NCI-H510A (cell line): ENCODE measurements around the gene GOLGA3.
"Not testable (repeated sequence)": the region's sequence is repeated elsewhere in the genome, so short reads cannot be mapped to it uniquely, and the experiment has no call there.

Source experiments
- DNase-seq: peaks from one replicate; lab custom pipeline; 2025; lab: John Stamatoyannopoulos, UW

Gene GOLGA3

GRCh38 chr12:132847363-132848356 is 19.0 kb upstream of the GOLGA3 start:
- DNase-seq, result no peak

- not testable (repeated sequence) for DNase-seq
Measured at GRCh38 chr12:132844681-132845080, 16.0 kb upstream of the GOLGA3 start.

GRCh38 chr12:132842449-132843045 is 13.9 kb upstream of the GOLGA3 start:
- no peak for DNase-seq

DNA sequence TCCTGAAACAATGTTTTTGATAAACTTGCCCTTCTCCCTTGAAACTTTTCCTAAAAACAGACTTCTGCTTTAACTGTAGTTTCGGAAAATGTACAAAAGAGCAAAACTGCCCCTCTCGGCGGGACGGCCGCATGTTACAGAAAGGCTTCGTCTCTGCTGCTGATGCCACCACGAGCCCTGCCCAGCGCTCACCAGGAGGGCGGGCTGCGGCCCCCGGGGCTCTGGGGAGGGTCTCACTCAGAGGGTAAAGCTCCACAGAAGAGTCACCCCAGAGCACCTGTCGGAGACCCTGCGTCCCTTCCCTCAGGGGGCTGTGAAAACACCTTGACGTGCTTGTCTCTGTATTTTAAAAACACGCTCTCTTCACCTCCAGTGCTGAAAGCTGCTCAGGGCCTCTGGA is 12.5 kb upstream of the GOLGA3 start:
- no peak for DNase-seq

GRCh38 chr12:132840536-132840935 is 11.9 kb upstream of the GOLGA3 start:
- DNase-seq, result no peak

- no peak for DNase-seq
Measured at GRCh38 chr12:132839558-132840235, 11.0 kb upstream of the GOLGA3 start.

GRCh38 chr12:132838410-132839080 is 9.9 kb upstream of the GOLGA3 start:
- DNase-seq, result no peak

GRCh38 chr12:132837693-132838409 is 9.2 kb upstream of the GOLGA3 start:
- DNase-seq, result no peak

DNA sequence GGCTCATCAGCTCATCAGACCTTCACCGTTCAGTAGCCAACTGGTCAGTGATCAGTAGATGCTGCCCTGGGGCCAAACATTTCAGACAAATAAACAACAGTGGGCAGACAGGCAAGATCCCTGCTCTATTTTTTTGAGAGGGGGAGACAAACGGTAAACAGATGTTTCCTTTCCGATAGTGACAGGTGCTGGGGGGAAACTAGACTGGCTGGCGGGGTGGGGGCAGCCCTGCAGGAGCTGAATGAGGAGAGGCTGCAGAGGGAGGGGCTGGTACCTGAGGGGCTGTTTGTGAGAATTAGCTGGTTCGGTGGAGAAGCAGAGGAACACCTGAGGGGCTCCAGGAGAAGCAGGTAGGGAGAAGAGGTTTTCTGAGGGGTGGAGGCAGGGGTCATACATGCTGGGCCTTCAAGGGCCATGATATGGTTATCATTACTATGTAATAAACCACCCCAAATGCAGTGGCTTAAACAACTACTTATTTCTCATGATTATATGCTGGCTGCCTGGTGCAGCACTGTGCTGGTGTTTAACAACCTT is 8.2 kb upstream of the GOLGA3 start:
- DNase-seq, result no peak

DNA sequence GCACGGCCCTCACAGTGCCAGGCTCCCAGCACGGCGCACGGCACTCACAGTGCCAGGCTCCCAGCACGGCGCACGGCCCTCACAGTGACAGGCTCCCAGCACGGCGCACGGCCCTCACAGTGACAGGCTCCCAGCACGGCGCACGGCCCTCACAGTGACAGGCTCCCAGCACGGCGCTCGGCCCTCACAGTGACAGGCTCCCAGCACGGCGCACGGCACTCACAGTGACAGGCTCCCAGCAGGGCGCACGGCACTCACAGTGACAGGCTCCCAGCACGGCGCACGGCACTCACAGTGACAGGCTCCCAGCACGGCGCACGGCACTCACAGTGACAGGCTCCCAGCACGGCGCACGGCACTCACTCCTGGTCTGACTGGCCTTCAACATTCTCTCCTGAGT is 7.6 kb upstream of the GOLGA3 start:
- DNase-seq, result not testable (repeated sequence)

DNA sequence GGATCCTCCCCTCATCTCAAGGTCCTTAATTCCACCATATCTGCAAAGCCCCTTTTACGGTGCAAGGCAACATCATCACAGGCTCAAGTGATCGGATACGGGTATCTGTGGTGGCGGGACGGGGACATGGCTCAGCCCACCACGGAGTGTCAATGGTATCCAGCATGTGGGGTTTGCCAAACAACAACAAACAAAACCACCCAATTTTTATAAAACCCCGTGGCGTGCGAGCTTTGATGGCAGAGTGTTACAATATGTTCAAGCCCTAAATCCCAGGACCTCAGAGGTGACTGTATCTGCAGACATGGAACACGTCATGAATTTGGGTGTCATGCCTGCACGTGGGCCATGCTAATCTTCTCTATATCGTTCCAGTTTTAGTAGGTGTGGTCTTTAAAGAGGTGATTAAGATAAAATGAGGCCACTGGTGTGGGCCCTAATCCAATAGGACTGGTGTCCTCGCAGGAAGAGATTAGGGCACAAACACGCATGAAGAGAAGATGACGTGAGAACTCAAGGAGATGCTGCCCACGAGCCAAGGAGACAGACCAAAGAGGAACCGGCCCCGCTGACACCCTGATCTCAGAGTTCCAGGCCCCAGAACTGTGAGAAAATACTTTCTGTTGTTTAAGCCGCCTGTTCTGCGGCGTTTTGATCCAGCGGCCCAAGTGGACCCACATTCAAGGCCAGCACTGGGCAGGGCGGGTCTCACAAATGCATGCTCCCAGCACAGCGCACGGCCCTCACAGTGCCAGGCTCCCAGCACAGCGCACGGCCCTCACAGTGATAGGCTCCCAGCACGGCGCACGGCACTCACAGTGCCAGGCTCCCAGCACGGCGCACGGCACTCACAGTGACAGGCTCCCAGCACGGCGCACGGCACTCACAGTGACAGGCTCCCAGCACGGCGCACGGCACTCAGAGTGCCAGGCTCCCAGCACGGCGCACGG is 6.7 kb upstream of the GOLGA3 start:
- DNase-seq, result no peak

- no peak for DNase-seq
Measured at GRCh38 chr12:132834181-132834711, 5.6 kb upstream of the GOLGA3 start.

DNA sequence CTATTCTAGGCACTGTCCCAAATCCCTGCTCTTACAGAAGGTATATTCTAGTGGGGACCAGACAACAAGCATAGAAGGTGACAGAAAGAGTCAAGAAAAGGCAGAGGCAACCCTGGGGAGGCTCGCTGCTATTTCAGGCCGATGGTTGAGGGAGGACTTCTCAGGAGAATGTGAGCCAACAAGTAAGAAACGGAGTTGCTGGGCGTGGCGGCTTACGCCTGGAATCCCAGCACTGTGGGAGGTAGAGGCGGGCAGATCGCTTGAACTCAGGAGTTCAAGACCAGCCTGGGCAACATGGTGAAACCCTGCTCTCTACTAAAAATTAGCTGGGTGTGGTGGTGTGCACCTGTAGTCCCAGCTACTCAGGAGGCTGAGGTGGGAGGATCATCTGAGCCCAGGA is 4.7 kb upstream of the GOLGA3 start:
- no peak for DNase-seq

DNA sequence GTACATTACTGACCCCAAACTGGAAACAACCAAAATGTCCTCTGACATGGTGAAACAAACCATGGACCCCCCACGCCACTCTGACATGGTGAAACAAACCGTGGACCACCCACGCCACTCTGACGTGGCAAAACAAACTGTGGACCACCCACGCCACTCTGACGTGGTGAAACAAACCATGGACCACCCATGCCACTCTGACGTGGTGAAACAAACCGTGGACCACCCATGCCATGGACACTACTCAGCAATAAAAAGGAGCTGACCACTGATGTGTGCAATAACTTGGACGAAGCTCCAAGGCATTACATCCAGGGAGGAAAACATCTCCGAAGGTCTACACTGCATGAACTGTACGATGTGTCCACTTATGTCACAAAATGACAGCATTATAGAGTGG is 3.1 kb upstream of the GOLGA3 start:
- DNase-seq, result no peak

GRCh38 chr12:132827763-132828703 is 636 bp downstream of the GOLGA3 start:
- DNase-seq, result no peak

DNA sequence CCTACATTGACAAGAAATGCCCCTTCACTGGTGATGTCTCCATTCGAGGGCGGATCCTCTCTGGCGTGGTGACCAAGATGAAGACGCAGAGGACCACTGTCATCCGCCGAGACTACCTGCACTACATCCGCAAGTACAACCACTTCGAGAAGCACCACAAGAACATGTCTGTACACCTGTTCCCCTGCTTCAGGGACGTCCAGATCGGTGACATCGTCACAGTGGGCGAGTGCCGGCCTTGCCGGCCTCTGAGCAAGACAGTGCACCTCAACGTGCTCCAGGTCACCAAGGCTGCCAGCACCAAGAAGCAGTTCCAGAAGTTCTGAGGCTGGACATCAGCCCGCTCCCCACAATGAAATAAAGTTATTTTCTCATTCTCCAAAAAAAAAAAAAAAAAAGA is 2.8 kb downstream of the GOLGA3 start:
- DNase-seq, result no peak

GRCh38 chr12:132825089-132825488 is 3.6 kb downstream of the GOLGA3 start:
- DNase-seq, result no peak

- no peak for DNase-seq
Measured at GRCh38 chr12:132824053-132824452, 4.6 kb downstream of the GOLGA3 start.

DNA sequence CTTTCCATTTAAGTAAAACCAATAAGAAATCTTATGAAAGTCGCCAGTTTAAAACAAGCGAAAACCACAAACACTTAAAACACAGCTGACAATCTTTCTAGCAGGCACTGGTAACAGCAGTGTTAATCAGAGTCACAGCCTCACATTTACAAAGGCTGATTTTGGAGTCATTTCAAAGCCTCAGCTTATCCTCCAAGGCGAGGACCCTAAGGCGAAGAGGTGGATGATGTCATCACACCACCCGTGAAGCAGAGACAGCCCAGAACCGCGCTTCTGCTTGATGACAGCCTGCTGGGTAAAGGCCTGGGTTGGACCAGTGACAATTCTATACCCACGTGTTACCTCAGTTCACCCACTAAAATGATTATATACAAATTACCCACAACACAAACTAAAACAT is 10.1 kb downstream of the GOLGA3 start:
- no peak for DNase-seq
